Right ventricle myocardium inferior (tissue), 1 donor: ENCODE results near the gene ETHE1. TPM values are rescaled to one million over a fixed set of nuclear protein-coding genes. Genes with fewer than 3 reads are reported as not detected.

Experiments
- ATAC-seq: fragments of 200-7000 bp; cut with Tn5 transposase; one replicate; pipeline ENCODE4 v1.9.1; 2020; ENCODE audit warnings: mild to moderate bottlenecking, moderate library complexity
- DNase-seq: peaks from one replicate; pipeline ENCODE4 v3.0.0; 2021; ENCODE audit errors: missing footprints
- intact Hi-C: fragments of 100-400 bp; cut with DNase I; formaldehyde crosslinking; loops from one replicate; pipeline ENCODE4 v1.11.0; 2022
- total RNA-seq: library from RNA; stranded (reverse); fragmentation: NEBNext Ultra II Directional; extraction: Animal tissue kit (Norgen Biotek cat#: 25700); gene quantifications from one replicate; pipeline ENCODE4 v1.2.1, GENCODE V29; 2021
- donor health status: DM: no; HTN: yes; CAD: no; lungs with severe emphysema.

The ETHE1 gene
- total RNA-seq, 1 donor from 2014 or later = 15.2 TPM

DNA sequence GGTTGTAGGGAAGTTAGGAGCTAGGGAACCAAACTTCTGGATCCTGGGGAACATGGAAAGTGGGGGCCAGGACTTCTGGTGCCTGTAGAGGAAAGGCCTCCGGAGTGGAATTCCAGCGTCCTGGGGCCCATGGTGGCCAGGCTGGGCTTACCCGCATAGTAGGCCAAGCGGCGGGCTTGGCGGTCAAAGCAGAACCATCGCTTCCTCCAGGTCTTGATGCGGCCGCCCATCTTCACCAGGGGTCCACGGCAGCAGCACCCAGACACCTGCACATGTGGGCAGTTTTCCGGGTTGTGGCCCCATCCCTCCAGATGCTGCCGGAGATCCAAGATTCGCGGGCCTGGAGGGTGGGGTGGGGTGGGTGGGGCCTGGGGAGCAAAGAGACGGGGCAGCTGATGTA lies 47.8 kb downstream of the ETHE1 start:
- DNase-seq (no peak), ATAC-seq (no peak)
- intact Hi-C loops = no loop called here

DNA sequence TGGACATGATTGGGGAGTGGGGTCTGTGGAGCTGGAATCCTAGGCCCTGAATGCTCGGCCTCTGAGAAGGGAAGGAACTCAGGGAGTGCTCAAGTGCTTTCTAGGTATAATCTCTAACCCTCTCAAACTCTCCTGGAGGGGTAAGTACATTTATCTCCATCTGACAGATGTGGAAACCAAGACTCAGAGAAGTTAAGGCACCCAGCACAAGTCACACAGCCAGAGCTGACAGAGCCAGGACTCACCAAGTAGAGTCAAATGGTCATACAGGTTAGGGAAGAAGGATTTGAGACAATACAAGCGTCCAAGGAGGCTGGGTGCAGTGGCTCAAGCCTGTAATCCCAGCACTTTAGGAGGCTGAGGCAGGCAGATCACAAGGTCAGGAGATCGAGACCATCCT lies 48.7 kb downstream of the ETHE1 start:
- no peak for ATAC-seq
- DNase-seq = no peak
- intact Hi-C loops = no loop called here

- intact Hi-C loops = no loop called here
- DNase-seq = no peak
- no peak for ATAC-seq
Observed at GRCh38 chr19:43476606-43477005, 50.4 kb downstream of the ETHE1 start.

DNA sequence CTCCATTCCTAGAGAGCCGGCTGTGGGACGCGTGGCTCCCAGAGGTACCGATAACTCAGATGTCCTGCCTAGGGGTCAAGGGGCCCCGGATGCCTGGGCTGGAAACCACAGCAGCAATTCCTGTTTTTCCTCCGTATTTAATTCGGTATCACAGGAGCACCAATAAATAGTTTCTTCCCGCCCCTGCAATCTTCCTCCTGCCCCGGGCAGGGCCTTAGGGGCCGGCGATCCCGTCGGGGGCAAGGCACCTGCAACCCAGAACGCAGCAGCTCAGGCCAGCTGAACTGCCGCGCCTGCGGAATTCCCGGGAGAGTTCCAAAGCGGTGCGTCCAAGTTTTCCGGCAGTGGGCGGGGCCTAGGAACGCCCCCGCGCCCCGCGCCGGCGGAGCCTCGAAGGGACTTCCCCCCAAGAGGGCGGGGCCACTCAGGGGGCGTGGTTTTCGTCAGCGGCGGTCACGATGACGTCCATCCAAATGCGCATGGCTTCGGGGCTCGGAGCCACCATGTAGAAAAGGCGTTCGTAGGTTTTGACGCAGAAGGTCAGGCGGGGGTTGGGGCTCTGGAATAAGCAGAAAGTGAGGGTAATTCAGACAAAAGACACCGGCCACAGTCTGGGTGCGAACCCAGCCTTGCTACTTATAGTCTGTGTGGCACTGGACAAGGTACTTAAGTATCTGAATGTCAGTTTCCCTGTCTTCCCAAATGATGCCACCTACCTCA lies 51.9 kb downstream of the ETHE1 start:
- DNase-seq (peak; percentile 95), ATAC-seq (peak; percentile 96)
- intact Hi-C loops = loop anchor here (2.0 kb wide), 1 partner anchor 22 kb away; no protein-coding TSS in a partner anchor

DNA sequence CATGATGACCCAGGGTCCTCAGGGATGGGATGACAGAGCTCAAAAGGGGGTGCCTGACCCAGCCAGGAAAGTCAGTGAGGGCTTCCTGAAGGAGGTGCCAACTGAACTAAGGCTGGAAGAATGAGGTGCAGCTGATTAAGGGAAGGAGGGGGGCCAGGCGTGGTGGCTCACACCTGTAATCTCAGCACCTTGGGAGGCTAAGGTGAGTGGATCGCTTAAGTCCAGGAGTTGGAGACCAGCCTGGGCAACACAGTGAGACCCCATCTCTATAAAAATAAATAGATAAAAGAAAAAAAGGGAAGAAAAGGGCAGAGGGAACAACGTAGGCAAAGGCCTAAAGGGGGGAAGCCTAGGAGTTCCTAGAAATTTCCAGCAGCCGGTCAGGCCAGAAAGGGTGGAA lies 52.5 kb downstream of the ETHE1 start:
- peak; percentile 1 for ATAC-seq
- intact Hi-C loops = loop anchor here (2.0 kb wide), 1 partner anchor 22 kb away; no protein-coding TSS in a partner anchor
- DNase-seq = no peak

DNA sequence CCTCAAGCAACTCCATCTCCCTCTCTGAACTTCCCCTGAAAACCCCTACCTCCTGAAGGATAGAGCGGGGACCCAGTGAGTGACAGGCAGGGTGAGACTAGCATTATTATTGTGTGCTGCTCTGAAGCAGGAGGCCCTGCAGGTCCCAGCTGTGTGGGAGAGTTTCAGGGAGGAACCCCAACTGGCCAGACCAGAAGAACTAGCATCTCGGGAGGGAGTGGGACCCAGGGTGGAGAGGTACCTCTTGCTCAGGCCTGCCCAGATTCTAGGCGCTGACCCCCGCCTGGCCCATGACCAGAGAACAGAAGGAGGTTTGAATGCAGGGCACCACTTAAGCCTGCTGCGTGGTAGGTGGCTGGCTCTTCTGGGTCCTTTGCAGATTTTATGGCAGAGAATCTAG lies 55.9 kb downstream of the ETHE1 start:
- intact Hi-C loops = no loop called here
- no peak for ATAC-seq
- no peak for DNase-seq

DNA sequence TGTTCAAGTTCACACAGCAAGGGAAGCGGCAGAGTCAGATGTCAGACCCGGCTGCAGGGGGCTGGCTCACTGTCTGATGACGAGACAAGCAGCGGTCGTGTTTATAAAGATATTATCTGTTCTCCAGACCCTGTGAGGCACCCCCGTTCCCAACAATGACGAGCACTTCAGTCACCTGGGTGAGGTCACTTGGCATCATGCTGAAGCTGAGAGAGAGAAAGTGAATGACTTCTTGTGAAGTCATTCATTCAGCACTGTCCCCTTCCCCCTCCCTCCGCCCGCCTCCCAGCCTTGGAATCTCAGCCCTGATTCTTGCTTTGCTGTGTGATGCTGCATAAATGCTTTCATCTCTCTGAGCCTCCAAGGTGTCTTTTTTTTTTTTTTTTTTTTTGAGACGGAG lies 56.7 kb downstream of the ETHE1 start:
- intact Hi-C loops = no loop called here
- DNase-seq (no peak), ATAC-seq (no peak)

DNA sequence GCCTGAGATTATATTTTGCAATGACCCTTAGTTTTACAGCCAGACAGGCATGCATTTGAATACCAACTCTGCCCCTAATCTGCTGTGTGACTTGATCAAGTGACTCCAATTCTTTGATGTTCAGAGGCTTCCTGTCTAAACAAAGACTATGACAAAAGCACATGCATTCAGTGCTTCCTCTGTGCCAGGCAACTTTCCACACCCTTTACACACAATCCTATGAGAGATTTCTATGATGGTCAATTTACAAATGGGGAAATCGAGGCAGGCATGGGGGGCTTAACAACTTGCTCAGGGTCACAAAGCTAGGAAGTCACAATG lies 57.9 kb downstream of the ETHE1 start:
- DNase-seq (no peak), ATAC-seq (no peak)
- intact Hi-C loops = loop anchor here (10.0 kb wide), 1 partner anchor 126 kb away; the partner anchor contains the start of genes IRGQ and ZNF576

GRCh38 chr19:43468354-43469159 lies 58.4 kb downstream of the ETHE1 start:
- DNase-seq (no peak), ATAC-seq (no peak)
- intact Hi-C loops = loop anchor here (10.0 kb wide), 1 partner anchor 126 kb away; the partner anchor contains the start of genes IRGQ and ZNF576

GRCh38 chr19:43467730-43468129 lies 59.3 kb downstream of the ETHE1 start:
- ATAC-seq (no peak), DNase-seq (no peak)
- intact Hi-C loops = loop anchor here (10.0 kb wide), 1 partner anchor 127 kb away; the partner anchor contains the start of genes IRGQ and ZNF576

- intact Hi-C loops = loop anchor here (10.0 kb wide), 1 partner anchor 128 kb away; the partner anchor contains the start of genes IRGQ and ZNF576
- ATAC-seq (no peak), DNase-seq (no peak)
Observed at GRCh38 chr19:43467276-43467675, 59.7 kb downstream of the ETHE1 start.

GRCh38 chr19:43466793-43467192 lies 60.2 kb downstream of the ETHE1 start:
- DNase-seq (no peak), ATAC-seq (no peak)
- intact Hi-C loops = loop anchor here (10.0 kb wide), 1 partner anchor 128 kb away; the partner anchor contains the start of genes IRGQ and ZNF576

DNA sequence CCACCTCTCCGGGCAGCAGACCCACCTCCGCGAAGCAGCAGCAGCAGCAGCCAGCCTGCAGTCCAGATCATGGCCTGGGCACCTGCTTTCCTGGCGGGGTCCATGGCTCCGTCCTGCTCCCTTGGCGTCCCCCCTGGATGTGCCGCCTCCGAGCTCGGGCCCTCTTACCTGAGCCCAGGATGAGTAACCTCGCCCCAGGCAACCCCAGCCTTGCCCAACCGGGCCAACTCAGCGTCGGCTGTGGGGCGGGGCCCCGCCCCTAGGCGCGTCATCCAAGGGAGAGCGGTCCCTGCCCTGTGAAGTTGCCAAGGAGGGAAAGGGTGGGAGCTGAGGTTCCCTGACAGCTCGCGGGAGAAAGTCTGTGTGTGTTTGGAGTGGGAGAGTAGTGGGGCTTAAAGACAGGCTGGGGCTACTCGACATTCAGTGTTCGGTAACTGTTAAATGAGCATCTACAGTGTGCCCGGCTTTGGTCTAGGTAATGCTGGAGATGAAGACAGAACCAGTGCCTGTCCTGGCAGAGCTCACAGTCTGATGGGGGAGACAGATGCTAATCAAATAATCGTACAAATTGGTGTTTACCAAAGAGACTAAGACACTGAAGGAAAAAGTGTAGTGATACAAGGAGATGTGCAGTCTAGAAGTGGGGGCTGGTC lies 61.4 kb downstream of the ETHE1 start, which contains the start of gene LYPD3:
TSS of gene LYPD3 (minus strand) at position 141 of the 653 bp plus-strand sequence. CDS start at position 104, 37 bp downstream.
- ATAC-seq (no peak), DNase-seq (peak; percentile 53)
- intact Hi-C loops = loop anchor here (10.0 kb wide), 1 partner anchor 129 kb away; the partner anchor contains the start of genes IRGQ and ZNF576

DNA sequence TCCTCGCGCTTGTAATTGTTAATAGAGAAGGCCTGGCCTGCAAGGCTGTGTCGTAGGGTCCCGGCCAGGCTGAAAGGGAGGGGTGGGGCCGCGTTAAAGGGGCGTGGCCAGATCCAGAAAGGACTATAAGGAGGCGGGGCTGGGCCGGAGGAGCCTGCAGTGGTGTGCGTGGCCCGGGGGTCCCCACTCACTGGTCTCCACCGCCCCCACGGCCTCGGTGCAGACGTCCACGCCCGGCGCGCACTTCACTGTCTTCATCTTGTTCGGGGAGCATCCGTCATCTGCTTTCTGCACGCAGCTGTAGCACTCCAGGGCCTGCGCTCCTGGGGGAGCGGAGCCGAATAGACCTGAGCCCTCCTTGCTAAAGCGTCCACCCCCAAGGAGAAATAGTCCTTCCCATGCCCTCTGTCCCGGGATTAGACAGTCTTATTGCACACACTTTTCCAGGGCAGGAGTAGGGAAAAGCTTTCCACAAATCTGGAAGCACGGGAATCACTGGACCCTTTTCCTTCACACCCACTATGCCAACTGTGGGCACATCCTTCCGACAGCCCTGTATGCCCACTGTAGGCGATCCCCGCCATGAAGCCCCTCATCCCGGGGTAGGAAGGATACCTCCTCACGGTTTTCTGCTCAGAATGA lies 62.7 kb downstream of the ETHE1 start:
- peak; percentile 74 for ATAC-seq
- DNase-seq = peak; percentile 90
- intact Hi-C loops = loop anchor here (5.0 to 10.0 kb wide), 2 partner anchors 63 to 131 kb away; partner anchors contain the start of genes ETHE1, IRGQ and ZNF576

DNA sequence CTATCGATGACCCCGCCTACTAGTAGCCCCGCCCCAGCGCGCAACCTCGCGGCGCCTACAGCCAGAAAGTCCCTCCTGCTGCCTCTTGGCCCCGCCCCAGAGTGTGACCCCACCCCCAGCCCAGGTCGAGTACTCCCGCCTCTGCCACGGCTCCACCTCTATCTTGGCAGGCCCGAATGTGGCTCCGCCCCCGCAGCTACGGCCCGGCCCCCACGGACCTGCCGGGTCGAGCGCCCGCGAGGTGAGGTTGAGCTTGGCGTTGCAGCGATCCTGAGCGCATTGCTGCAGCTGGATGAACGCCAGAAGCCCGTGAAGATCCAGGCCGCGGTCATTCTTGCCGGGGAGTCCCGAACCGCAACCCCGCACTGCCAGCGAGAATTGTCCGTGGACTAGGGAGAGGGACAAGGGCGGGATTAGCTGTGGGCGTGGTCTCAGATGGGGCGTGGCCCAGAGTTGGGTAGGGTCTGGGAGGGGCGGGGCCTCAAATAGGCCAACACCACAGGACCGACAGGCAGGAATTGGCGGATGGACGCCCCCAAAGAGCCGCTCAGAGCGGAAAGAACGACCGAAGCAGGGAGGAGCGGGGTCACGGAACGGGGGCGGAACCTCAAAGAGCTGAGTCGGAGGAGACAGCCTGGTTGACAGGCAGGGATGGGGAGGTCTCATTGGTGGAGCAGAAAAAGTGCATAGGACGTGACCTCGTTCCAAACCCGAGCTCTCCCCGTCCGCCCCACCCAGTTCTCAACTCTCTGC lies 63.4 kb downstream of the ETHE1 start:
- ATAC-seq = peak; percentile 95
- DNase-seq = peak; percentile 99
- intact Hi-C loops = loop anchor here (2.0 to 10.0 kb wide), 3 partner anchors 41 to 131 kb away; partner anchors contain the start of genes ETHE1, IRGQ, PHLDB3 and ZNF576

DNA sequence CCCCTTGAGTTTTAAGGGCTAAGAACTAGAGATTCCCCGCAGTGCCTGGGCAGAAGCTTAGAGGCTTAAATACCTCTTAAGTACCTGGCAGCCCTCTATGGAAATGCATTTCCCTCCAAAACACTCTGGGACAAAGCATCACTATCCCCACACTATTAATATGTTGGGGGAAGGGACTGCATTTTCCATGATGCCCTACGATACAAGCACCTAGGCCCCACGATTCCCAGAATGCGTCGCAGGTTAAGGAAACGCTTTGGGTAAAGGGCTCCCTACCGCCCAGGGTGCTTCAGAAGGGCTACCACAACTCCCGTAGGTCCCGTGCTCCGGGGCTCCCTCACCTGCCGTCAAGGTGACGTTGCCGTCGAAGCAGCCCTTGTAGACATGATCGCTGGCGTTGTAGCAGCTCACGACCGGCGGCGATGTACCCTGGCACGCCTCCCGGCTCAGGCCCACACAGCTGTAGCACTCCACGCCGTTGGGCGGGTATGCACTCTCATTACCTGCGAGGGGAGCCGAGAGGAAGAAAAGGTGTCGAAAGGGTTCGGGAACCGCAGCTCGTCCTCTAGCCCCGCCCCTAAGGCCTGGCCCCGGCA lies 64.1 kb downstream of the ETHE1 start:
- ATAC-seq (no peak), DNase-seq (no peak)
- intact Hi-C loops = loop anchor here (2.0 to 10.0 kb wide), 3 partner anchors 42 to 132 kb away; partner anchors contain the start of genes ETHE1, IRGQ, PHLDB3 and ZNF576

DNA sequence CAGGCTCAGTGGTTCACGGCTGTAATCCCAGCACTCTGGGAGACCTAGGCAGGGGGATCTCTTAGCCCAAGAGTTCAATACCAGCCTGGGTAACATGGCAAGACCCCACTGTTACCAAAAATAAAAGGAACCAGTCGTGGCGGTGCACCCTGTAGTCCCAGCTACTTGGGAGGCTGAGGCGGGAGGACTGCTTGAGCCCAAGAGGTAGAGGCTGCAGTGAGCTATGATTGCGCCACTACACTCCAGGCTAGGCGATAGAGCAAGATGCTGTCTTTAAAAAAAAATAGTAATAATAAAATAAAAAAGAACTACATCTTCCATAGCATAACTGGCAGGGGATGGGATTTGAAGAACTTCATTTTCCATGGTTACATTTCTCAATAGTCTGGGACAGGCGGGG lies 64.6 kb downstream of the ETHE1 start:
- ATAC-seq (no peak), DNase-seq (no peak)
- intact Hi-C loops = loop anchor here (2.0 to 10.0 kb wide), 3 partner anchors 42 to 132 kb away; partner anchors contain the start of genes ETHE1, IRGQ, PHLDB3 and ZNF576
